GM18502 (cell line): ENCODE measurements around the gene PRR3.

Source experiments
- ATAC-seq: cut with Tn5 transposase; IDR thresholded peaks from one replicate; pipeline ENCODE4 v1.9.1; 2021; ENCODE audit warnings: mild to moderate bottlenecking; ENCODE audit not compliant: unreplicated experiment, poor library complexity

PRR3 gene

GRCh38 chr6:30570263-30570662 is 13.2 kb downstream of the PRR3 start:
- no peak for ATAC-seq

- peak; percentile 29 for ATAC-seq
These were observed 13.6 kb downstream of the PRR3 start for GRCh38 chr6:30570740-30571074.

- peak; percentile 93 for ATAC-seq
These were observed 14.1 kb downstream of the PRR3 start, which contains the start of gene ABCF1 for GRCh38 chr6:30571075-30571761. ABCF1 (plus strand) TSS chr6:30571442; CDS start chr6:30571488, 46 bp downstream.

GRCh38 chr6:30571762-30572082 is 14.6 kb downstream of the PRR3 start:
- no peak for ATAC-seq

- no peak for ATAC-seq
These were observed 15.1 kb downstream of the PRR3 start for GRCh38 chr6:30572148-30572547.

- no peak for ATAC-seq
These were observed 16.0 kb downstream of the PRR3 start for GRCh38 chr6:30573113-30573512.

GRCh38 chr6:30578051-30578450 is 21.0 kb downstream of the PRR3 start:
- ATAC-seq: no peak

- no peak for ATAC-seq
These were observed 26.8 kb downstream of the PRR3 start for GRCh38 chr6:30583921-30584320.

- no peak for ATAC-seq
These were observed 32.8 kb downstream of the PRR3 start for GRCh38 chr6:30589754-30590358.

GRCh38 chr6:30590509-30590908 is 33.4 kb downstream of the PRR3 start:
- ATAC-seq: no peak

- ATAC-seq: no peak
These were observed 33.9 kb downstream of the PRR3 start for GRCh38 chr6:30591008-30591407.

- no peak for ATAC-seq
These were observed 35.2 kb downstream of the PRR3 start for GRCh38 chr6:30592287-30592686.

GRCh38 chr6:30597315-30598144 is 40.4 kb downstream of the PRR3 start:
- peak; percentile 58 for ATAC-seq

GRCh38 chr6:30598912-30599624 is 42.0 kb downstream of the PRR3 start:
- no peak for ATAC-seq

- ATAC-seq: no peak
These were observed 42.7 kb downstream of the PRR3 start for GRCh38 chr6:30599625-30600324.

GRCh38 chr6:30600451-30600961 is 43.4 kb downstream of the PRR3 start:
- no peak for ATAC-seq

- ATAC-seq: no peak
These were observed 44.3 kb downstream of the PRR3 start for GRCh38 chr6:30601436-30601814.

GRCh38 chr6:30601815-30602641 is 44.9 kb downstream of the PRR3 start:
- ATAC-seq: no peak

- ATAC-seq: no peak
These were observed 46.9 kb downstream of the PRR3 start for GRCh38 chr6:30603961-30604360.
